ENCODE data around the gene MAD1L1.

The MAD1L1 gene

GRCh38 chr7:2257651-2258050 is 24.9 kb upstream of the MAD1L1 start:
- DNase-seq, result no peak

DNA sequence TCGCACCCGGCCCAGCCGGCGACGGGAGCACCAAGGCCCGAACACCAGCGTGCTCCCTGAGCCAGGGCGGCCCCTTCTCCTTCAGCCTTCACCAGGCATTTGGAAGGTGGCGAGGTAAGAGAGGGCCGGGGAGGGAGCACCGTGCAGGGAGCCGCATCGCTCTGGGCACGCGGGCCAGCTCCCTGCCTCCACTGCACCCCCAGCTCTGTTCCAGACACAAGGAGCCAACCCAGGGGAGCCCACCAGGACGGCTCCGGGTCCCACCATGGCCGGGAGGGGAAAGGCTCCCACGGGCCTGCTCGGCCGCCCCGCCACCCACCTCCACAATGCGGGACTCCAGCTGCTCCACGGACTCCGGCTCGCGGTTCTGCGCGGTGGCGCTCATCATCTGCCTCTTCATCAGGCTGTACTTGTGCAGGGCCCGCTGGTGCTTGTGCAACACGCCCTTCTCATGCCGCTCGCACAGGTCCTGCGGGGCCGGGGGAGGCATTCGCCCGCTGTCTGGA is 24.4 kb upstream of the MAD1L1 start:
- no peak for DNase-seq

- DNase-seq, result no peak
Observed at GRCh38 chr7:2256306-2257045, 23.7 kb upstream of the MAD1L1 start.

DNA sequence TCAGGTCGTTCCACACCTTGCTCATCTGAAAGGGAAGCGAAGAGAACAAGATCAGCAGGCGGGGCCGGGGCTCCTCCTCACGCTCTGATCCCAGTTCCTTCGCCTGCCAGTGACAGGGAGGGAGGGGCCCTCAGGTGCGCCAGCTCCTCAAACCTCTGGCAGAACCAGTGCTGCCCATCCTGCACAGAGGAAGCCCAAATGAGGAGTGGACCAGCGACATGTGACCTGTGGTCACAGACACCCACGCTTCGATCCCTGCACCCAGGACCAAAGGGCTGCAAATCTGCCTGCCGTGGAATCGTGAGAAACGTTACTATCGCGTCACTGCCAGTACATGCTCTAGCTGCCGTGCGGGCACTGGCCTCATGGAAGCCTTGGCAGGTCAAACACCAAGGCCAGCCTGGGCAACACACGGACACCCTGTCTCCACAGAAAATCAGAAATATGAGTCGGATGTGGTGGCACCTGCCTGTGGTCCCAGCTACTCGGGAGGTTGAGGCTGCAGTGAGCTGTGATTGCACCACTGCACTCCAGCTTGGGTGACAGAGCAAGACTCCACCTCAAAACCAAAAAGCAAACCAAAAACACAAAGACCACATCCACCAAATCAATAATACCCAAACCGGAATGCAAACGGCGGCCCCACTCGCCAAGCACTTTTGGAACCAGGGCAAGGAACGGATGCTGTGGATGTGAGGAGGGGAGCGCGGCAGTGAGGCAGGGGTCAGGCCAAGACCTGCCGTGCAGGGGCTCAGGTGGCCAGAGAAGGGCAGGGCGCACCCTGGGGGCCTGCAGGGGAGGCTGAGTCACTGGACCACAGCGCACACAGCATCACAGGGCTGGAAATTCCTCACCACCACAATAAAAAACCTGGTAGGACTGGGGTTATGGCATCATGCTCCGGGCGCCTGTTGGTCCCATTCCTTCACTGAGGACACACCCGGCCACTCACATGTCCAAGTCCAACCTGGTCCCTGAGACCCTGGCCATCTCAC is 22.7 kb upstream of the MAD1L1 start:
- peak; percentile 23 for DNase-seq

DNA sequence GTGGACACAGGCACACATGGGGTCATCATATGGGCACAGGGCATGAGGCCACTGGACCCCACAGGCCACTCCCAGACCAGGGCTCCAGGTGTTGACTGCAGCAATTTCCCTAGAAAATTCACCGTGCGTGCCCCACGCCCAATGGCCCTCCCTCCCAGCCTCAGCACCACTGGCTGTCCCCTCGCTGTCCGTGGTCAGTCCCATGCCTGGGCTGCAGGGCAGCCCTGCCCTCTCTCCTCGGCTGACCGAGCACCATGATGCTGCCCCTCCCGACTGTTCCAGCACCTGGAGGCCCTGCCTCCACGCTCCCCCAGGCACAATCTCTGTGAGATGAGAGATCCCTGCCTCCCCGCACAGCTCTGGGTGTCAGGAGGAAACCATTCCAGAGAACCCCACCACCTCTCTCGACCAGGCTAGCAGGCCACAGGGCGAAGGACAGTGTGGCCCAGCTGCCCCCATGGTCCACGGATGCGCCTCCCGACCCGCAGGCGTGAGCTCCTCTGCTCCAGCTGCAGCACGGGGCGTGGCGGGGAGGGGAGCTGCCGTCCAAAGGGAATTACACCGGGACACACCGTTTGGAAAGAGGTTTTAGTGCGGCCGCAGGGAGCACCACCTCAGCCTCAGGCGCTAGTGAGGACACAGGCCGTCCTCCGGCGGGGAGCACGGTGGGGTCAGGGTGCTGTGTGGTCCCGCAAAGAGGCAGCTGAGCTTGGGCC is 21.8 kb upstream of the MAD1L1 start:
- DNase-seq, result no peak

GRCh38 chr7:2253525-2254244 is 20.9 kb upstream of the MAD1L1 start:
- DNase-seq, result no peak

- no peak for DNase-seq
Observed at GRCh38 chr7:2253021-2253420, 20.3 kb upstream of the MAD1L1 start.

- DNase-seq, result no peak
Observed at GRCh38 chr7:2251841-2252771, 19.4 kb upstream of the MAD1L1 start.

DNA sequence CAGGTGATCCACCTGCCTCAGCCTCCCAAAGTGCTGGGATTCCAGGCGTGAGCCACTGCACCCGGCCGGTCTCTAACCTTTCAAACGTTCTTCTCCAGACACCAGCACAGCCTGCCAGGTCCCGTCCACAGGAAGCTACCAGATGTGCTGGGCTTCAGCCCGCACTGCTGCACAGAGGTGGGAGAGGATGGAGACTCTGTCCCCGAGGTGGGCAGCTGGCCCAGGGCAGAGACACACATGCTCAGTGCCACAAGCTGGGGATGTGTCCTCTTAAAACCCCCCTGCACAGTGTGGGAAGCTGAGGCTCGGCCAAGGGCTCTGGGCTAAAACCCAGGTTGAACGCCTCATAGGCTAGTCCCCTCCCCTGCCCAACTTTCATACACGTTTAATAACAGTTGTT is 18.6 kb upstream of the MAD1L1 start:
- no peak for DNase-seq

DNA sequence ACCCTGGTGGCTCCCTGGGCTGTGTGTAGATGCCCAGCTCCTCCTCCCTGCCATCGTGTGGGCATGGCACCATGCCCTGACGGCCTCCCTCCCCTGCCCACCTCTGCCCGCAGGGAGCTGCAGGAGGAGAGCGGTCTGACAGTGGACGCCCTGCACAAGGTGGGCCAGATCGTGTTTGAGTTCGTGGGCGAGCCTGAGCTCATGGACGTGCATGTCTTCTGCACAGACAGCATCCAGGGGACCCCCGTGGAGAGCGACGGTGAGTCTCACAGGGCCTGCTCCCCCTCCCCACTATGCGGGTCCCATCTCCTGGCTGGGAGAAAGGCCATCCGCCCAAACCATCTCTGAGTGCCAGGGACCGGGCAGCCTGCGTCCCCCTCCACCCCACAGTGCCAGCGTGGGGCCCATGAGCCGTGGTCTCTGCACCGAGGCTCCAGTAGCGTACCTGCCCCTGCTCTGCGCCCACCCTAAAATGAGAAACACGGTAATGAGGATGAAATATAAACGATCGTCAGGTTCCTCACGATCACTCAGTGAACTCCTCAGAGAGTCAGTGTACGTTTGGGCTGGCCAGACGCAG is 17.1 kb upstream of the MAD1L1 start:
- DNase-seq, result no peak

GRCh38 chr7:2248984-2249694 is 16.4 kb upstream of the MAD1L1 start:
- DNase-seq, result peak; percentile 96

DNA sequence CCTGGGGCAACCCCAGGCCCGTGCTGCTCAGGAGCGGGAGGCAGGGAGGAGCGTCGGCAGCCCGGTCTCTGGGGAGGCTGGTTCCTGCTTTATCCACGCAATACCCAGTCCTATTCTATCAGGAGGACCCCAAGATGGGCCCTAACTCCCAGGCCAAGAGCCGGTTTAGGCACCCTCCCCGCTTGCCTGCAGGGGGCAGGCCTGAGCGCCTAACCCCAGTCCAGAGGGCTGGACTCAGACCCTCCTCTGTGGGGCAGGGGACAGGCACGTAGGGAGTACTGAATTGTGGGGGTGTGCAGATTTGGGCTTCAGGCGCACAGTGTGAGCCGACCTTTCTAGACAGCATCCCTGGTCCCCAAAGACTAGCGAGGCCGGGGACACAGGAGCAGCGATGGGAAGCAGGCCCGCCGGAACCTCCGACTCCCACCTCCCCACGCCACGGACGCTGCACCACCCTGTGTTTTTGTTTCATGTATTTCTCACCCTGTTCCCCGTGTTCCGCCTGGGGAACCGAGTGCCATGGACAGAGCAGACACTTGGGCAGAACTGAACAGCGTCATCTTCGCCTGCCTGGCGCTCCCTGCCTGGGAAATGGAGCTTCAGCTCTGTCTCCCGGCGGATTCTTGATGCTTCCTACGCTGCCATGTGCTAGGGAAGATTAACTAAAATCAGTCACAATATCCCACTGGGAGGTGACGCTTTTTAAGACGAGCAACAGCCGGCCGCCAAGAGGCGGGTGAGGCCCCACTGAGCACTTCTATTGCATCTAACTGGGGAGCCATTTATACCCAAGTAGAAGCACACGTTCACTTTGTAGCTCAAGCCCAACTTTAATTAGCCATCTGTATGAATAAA is 14.6 kb upstream of the MAD1L1 start:
- DNase-seq, result peak; percentile 23

GRCh38 chr7:2245883-2246675 is 13.3 kb upstream of the MAD1L1 start:
- DNase-seq, result no peak

GRCh38 chr7:2244404-2244995 is 11.8 kb upstream of the MAD1L1 start:
- no peak for DNase-seq

GRCh38 chr7:2243458-2243857 is 10.7 kb upstream of the MAD1L1 start:
- DNase-seq, result no peak

- DNase-seq, result peak; percentile 50
Observed at GRCh38 chr7:2242541-2243429, 10.0 kb upstream of the MAD1L1 start.

Measured in EL (cell line).